Measurements from ENCODE around the gene DDX17. TPM values are rescaled to one million over a fixed set of nuclear protein-coding genes. Genes with fewer than 3 reads are reported as not detected.

DDX17 gene
- total and polyA plus RNA-seq, 9 of the 15 experiments (the other 6 are each of a cell fraction or from before 2014, with no cell fraction given), result 17.6 to 421 (median 189) TPM

DNA sequence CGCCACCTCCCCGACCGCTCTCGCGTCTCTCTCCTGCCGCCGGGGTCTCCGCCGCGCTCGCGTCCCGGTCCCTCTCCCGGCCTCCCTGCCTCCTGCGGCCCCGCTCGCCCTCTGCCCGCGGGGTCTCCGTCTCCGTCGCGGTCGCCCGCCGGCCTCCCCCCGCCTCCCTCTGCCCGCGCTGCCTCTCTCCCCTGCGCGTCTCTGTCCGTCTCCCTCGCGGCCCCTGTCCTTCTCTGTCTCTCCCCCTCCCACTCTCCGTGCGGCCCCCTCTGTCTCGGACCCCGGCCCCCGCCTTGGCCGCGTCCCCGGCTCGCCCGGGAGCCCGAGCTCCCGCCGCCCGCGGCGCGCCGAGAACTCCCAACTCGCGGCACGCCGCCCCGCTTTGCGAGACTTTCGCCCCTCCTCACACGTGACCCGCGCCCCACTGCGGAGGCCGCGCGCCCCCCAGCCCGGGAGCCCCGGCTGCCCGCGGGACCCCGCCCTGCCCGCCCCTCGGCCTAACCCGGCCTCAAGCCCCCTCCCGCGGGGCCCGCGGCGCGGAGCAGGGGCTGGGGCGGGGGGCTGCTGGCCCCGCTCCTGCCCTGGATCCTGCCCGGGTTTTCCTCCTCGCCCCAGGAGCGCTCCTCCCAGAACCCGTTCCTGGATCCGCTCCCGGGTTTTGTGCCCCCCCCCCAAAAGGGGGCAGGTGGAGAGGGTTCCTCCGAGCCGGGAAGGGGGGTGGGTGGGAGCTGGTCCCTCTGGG, 50.4 kb downstream of the DDX17 start (continued):
- no peak for TF ChIP-seq GTF3C2 (IDR thresholded peaks at IDR 0.05; ENCODE audit: borderline replicate concordance, extremely low read depth, insufficient read length)
- TF ChIP-seq ATF2 (CRISPR knock-in tag; IDR thresholded peaks at IDR 0.05), result no peak
- TF ChIP-seq ZNF165 (CRISPR knock-in tag; IDR thresholded peaks at IDR 0.05; ENCODE audit: borderline replicate concordance), result no peak
- TF ChIP-seq, protein P1, sequence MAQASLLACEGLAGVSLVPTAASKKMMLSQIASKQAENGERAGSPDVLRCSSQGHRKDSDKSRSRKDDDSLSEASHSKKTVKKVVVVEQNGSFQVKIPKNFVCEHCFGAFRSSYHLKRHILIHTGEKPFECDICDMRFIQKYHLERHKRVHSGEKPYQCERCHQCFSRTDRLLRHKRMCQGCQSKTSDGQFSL (CRISPR knock-in tag; IDR thresholded peaks at IDR 0.05), result peak; percentile 99
- TF ChIP-seq, protein P1 (tag; IDR thresholded peaks at IDR 0.05), result peak in 1 of 2 experiments; percentile 99; a peak in 2 of 4 replicates
- 0 out of 2 replicates have a peak, but pooled peaks have one; percentile 46 for TF ChIP-seq ZSCAN29 (IDR thresholded peaks at IDR 0.05)
- peak; percentile 68; the same call in 1 of the 2 replicates for TF ChIP-seq TOE1 (IDR thresholded peaks at IDR 0.05; ENCODE audit: borderline replicate concordance)
- no peak for TF ChIP-seq TOE1 (CRISPR knock-in tag; IDR thresholded peaks at IDR 0.05; ENCODE audit: borderline replicate concordance, low read depth)
- TF ChIP-seq NFIC (IDR thresholded peaks at IDR 0.05), result no peak
- no peak for TF ChIP-seq BCL6 (CRISPR knock-in tag; IDR thresholded peaks at IDR 0.05)
